ENCODE results near the gene POLR3E.
"Not testable (repeated sequence)": the region's sequence is repeated elsewhere in the genome, so short reads cannot be mapped to it uniquely, and the experiment has no call there.

The POLR3E gene

DNA sequence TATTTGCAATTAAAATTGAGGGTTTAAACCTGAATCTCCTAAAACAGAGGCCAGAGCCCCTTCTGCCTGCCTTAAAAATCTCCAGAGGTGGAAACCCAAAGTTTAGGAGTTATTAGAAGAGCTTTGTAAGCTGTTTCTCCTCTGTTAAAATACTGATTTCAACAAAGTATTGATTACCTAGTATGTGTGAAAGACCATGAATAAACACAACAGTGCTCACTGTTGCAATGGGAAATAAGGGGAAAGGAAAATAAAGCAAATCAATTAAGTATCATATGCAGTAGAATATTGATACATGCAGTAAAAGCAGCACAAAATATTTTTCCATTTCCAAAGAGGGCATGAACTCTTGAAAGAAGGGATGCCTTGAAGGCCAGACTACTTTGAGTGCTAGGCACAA lies 62.5 kb downstream of the POLR3E start:
- DNase-seq (ENCODE audit: low read depth) = no peak
- TF ChIP-seq, protein P1, sequence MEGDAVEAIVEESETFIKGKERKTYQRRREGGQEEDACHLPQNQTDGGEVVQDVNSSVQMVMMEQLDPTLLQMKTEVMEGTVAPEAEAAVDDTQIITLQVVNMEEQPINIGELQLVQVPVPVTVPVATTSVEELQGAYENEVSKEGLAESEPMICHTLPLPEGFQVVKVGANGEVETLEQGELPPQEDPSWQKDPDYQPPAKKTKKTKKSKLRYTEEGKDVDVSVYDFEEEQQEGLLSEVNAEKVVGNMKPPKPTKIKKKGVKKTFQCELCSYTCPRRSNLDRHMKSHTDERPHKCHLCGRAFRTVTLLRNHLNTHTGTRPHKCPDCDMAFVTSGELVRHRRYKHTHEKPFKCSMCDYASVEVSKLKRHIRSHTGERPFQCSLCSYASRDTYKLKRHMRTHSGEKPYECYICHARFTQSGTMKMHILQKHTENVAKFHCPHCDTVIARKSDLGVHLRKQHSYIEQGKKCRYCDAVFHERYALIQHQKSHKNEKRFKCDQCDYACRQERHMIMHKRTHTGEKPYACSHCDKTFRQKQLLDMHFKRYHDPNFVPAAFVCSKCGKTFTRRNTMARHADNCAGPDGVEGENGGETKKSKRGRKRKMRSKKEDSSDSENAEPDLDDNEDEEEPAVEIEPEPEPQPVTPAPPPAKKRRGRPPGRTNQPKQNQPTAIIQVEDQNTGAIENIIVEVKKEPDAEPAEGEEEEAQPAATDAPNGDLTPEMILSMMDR (IDR thresholded peaks at IDR 0.05; ENCODE audit: insufficient read depth, low read depth, low read length, missing control alignments) = no peak

DNA sequence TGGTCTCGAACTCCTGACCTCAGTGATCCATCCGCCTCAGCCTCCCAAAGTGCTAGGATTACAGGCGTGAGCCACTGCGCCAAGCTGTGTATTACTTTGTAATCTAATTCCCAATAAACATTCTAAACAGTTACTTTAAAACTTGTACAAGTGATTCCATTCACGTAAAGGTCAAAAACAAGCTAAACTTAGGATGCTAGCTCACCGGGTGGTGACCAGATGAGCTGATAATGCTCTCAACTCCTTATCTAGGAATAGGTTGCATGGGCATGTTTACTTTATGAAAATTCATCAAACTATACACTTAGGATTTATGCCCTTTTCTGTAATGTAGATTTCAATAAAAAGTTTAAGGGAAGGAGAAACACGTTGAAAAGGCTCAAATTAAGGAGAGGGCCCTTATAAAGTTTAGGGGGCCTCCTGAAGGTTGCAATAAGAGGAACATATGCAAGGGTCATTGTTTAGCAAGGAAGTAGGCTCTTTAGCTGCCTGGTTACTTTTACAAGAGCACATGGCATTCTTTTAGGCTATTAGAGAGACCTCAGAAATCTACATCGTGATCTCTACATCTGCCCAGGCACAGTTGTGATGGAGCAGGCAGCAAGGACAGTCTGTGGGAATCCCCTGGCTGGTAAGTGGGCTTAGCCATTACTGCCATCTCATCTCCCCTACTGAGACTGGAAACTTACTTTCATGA lies 63.9 kb downstream of the POLR3E start:
- TF ChIP-seq, protein P1 (IDR thresholded peaks at IDR 0.05; ENCODE audit: insufficient read depth, low read depth, low read length, missing control alignments) = no peak
- H3K4me3 ChIP-seq (ENCODE audit: low read depth, low read length) = no peak overlapping the region
- DNase-seq (ENCODE audit: low read depth) = peak; percentile 21

More for the DNA sequence above, 62.5 kb downstream of the POLR3E start:
- H3K4me3 ChIP-seq (ENCODE audit: low read depth, low read length) = no peak overlapping the region

DNA sequence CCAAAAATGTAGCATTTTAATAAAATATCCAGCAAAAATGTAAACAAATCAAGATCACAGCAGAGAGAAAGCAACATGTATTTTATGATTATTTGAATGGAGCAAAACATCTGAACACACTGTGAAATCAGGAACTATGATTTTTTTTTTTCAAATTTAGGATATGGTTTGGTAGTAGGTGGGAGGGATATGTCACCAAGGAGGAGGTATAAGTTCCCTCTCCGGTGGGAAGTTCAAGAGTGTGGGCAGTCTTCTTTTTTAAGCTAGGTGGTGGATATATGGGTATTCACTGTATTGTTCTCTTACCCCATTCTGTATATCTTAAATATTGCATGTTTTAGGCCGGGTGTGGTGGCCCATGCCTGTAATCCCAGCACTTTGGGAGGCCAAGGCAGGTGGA lies 67.0 kb downstream of the POLR3E start:
- TF ChIP-seq, protein P1 (IDR thresholded peaks at IDR 0.05; ENCODE audit: insufficient read depth, low read depth, low read length, missing control alignments) = no peak
- no peak for DNase-seq (ENCODE audit: low read depth)
- H3K4me3 ChIP-seq (ENCODE audit: low read depth, low read length) = no peak overlapping the region

DNA sequence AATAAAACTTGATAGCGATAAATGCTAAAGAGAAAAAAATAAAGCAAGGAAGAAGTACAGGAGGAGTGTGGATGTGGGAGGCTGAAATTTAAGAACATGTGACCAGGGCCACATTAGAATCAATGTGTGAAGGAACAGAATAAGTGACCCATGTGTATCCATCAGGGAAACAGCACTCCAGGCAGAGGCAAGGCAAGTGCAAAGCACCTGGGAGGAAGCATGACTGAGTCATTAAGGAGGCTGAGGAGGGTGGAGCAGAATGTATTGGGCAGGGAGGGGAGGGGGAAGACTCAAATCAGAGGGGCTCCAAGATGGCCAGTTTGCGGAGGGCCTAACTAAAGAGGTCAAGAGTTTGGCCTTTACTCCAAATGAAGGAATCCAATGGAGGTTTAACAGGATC lies 69.2 kb downstream of the POLR3E start:
- no peak for DNase-seq (ENCODE audit: low read depth)

DNA sequence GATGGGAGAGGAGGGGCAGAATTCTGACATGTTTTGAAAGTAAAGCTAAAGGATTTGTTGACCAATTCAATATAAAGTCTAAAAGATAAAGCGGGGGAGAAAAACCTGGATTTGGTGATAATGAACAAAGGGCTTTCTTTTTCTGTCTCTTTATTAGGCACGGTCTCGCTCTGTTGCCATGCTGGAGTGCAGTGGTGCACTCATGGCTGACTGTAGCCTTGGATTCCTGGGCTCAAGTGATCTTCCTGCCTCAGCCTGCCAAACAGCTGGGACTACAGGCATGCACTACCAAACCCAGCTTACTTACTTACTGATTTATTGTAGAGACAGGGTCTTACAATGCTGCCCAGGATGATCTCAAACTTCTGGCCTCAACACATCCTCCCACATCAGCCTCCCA lies 69.7 kb downstream of the POLR3E start:
- TF ChIP-seq, protein P1 (IDR thresholded peaks at IDR 0.05; ENCODE audit: insufficient read depth, low read depth, low read length, missing control alignments) = no peak
- H3K4me3 ChIP-seq (ENCODE audit: low read depth, low read length) = no peak overlapping the region
- no peak for DNase-seq (ENCODE audit: low read depth)

More for the DNA sequence above, 69.2 kb downstream of the POLR3E start:
- TF ChIP-seq, protein P1 (IDR thresholded peaks at IDR 0.05; ENCODE audit: insufficient read depth, low read depth, low read length, missing control alignments) = no peak
- no peak overlapping the region for H3K4me3 ChIP-seq (ENCODE audit: low read depth, low read length)

DNA sequence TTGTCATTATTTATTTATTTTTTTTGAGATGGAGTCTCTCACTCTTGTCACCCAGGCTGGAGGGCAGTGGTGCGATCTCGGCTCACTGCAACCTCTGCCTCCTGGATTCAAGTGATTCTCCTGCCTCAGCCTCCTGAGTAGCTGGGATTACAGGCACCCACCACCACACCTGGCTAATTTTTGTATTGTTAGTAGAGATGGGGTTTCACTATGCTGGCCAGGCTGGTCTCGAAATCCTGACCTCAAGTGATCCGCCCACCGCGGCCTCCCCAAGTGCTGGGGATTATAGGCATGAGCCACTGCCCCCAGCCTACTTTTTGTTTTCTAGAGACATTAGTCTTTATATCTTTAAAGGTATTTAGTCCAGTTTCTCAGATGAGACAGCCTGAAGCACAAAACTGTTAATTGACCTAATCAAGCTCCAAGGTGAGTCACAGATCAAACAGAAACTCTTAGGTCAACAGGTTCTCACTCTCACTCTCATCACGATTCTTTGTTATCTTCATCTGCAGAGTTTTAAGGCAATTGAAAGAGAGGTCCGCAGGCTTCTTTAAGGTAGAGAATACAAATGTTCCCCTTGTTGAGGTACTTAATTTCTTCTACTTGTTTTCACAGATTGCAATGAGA lies 71.1 kb downstream of the POLR3E start:
- not testable (repeated sequence) for DNase-seq (ENCODE audit: low read depth); H3K4me3 ChIP-seq (ENCODE audit: low read depth, low read length)

DNA sequence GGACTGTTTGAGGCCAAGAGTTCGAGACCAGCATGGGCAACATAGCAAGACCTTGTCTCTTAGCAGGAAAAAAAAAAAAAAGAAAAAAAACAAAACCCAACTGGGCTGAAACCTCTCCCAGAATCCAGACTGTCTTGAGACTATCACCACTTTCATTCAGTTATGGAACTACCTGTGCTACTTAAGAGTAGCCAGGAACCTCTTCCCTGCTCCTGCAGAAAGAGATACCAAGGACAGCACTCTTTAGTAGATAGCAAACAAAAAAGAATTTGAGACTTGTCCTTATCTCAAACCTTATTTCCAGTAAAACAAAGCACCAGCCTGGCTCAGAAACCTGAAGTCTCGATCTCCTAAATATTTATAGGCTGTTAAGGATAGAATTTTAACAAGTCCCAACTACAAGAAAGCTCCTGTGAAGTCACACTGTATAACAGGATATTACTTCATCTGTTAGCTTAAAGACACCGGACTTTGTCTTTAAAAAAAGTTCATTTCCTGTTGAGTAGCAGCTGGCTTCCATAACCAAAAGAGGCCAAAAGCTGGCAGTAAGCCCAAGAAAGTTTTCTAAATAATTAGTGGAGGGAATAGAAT lies 72.1 kb downstream of the POLR3E start:
- no peak overlapping the region for H3K4me3 ChIP-seq (ENCODE audit: low read depth, low read length)
- DNase-seq (ENCODE audit: low read depth) = peak; percentile 37
- TF ChIP-seq, protein P1 (IDR thresholded peaks at IDR 0.05; ENCODE audit: insufficient read depth, low read depth, low read length, missing control alignments) = no peak
